Keratinocyte (primary cell): Measurements from ENCODE around the gene ACVR1B. TPM values are rescaled to one million over a fixed set of nuclear protein-coding genes. Genes with fewer than 3 reads are reported as not detected.
A peak's percentile ranks its signal among the peaks of the same experiment; 100 is the strongest.

ENCODE experiments used
- DNase-seq: peaks from one replicate; pipeline ENCODE4 v3.0.0-alpha.2; 2011; ENCODE audit warnings: low read depth, missing footprints, low spot score
- FAIRE-seq: peaks from 2 replicates; lab custom pipeline; 2011; peaks lifted over from hg19 to GRCh38; lab: Jason Lieb, UNC
- H2AFZ ChIP-seq: 2 replicates; pipeline ENCODE4 v1.6.0; 2012; ENCODE audit warnings: low read length, control low read depth, inconsistent platforms; ENCODE audit not compliant: control insufficient read depth
- H3K27ac ChIP-seq: 2 replicates; pipeline ENCODE4 v1.5.1; 2011; ENCODE audit warnings: low read length; ENCODE audit not compliant: control insufficient read depth, insufficient read depth
- H3K27me3 ChIP-seq: 3 replicates; pipeline ENCODE4 v1.6.0; 2011; ENCODE audit warnings: low read length; ENCODE audit not compliant: control insufficient read depth, insufficient read depth; ENCODE audit errors: extremely low read depth
- H3K36me3 ChIP-seq, 2 experiments: 2 replicates in 1 of 2; 3 replicates in 1 of 2; pipeline ENCODE4 v1.5.1; 2011; ENCODE audit warnings: low read length in 2 of 2, mild to moderate bottlenecking in 1 of 2; ENCODE audit not compliant: control insufficient read depth in 2 of 2, insufficient read depth in 2 of 2; ENCODE audit errors: extremely low read depth in 1 of 2
- H3K4me1 ChIP-seq: 3 replicates; pipeline ENCODE4 v1.5.1; 2011; ENCODE audit warnings: low read length; ENCODE audit not compliant: control insufficient read depth, insufficient read depth; ENCODE audit errors: extremely low read depth
- H3K4me2 ChIP-seq: 3 replicates; pipeline ENCODE4 v1.6.0; 2011; ENCODE audit warnings: low read depth, low read length; ENCODE audit not compliant: control insufficient read depth, insufficient read depth; ENCODE audit errors: extremely low read depth
- H3K4me3 ChIP-seq, 3 experiments: fragments of 200-600 bp in 1 of 3; sonication (generic) in 1 of 3; 2 replicates in 2 of 3; 3 replicates in 1 of 3; pipeline ENCODE4 v1.5.1; 2011 to 2016; ENCODE audit warnings: low read length in 3 of 3, mild to moderate bottlenecking in 3 of 3, control low read depth in 2 of 3, inconsistent platforms in 1 of 3, low read depth in 1 of 3, mixed read lengths in 1 of 3, mixed run types in 1 of 3, moderate library complexity in 1 of 3; ENCODE audit not compliant: control insufficient read depth in 2 of 3, insufficient read depth in 2 of 3; ENCODE audit errors: extremely low read depth in 1 of 3
- H3K79me2 ChIP-seq: 2 replicates; pipeline ENCODE4 v1.6.0; 2012; ENCODE audit warnings: low read length; ENCODE audit not compliant: control insufficient read depth, insufficient read depth
- H3K9ac ChIP-seq: 3 replicates; pipeline ENCODE4 v1.6.0; 2011; ENCODE audit warnings: low read length; ENCODE audit not compliant: control insufficient read depth, insufficient read depth; ENCODE audit errors: extremely low read depth
- H3K9me1 ChIP-seq: 3 replicates; pipeline ENCODE4 v1.6.0; 2011; ENCODE audit warnings: low read length; ENCODE audit not compliant: control insufficient read depth, insufficient read depth; ENCODE audit errors: extremely low read depth
- H3K9me3 ChIP-seq: 2 replicates; pipeline ENCODE4 v1.5.1; 2012; ENCODE audit warnings: low read depth, low read length; ENCODE audit not compliant: control insufficient read depth
- H4K20me1 ChIP-seq: 3 replicates; pipeline ENCODE4 v1.6.0; 2011; ENCODE audit warnings: low read length; ENCODE audit not compliant: control insufficient read depth, insufficient read depth; ENCODE audit errors: extremely low read depth
- EZH2 ChIP-seq: IDR thresholded peaks from one replicate; pipeline ENCODE4 v1.6.1; 2012; ENCODE audit warnings: inconsistent platforms, mild to moderate bottlenecking, low read length, moderate library complexity
- dilution Hi-C: fragments of 300-500 bp; cut with MboI; formaldehyde crosslinking; loops from one replicate; pipeline ENCODE4 v1.7.0; 2020; ENCODE audit warnings: low sequenced_read_pairs; ENCODE audit not compliant: extremely low pct_ligation_motif_present
- polyA plus RNA-seq, 5 experiments: library from polyadenylated mRNA; depleted of rRNA in 3 of 5; stranded (reverse) in 3 of 5; stranded (forward) in 1 of 5; unstranded in 1 of 5; fragments of >200 nt; gene quantifications; 1 replicate in 1 of 5; 2 replicates in 3 of 5; 3 replicates in 1 of 5; pipeline versions ENCODE4 v1.2.1 to v1.2.3, GENCODE V29; 2011 to 2012; ENCODE audit warnings: missing spikeins in 2 of 5, low read depth in 1 of 5, low replicate concordance in 1 of 5
- TF ChIP-seq, protein P1 (sequence below), 3 experiments: IDR thresholded peaks in 1 of 3; conservative IDR thresholded peaks in 1 of 3; optimal IDR thresholded peaks in 1 of 3; 2 replicates in 2 of 3; 3 replicates in 1 of 3; pipeline versions ENCODE3 to v1.5.1; 2011; ENCODE audit warnings: low read length in 3 of 3, mild to moderate bottlenecking in 3 of 3, moderate library complexity in 2 of 3, control low read depth in 1 of 3, inconsistent platforms in 1 of 3; ENCODE audit not compliant: insufficient read depth in 2 of 3; ENCODE audit errors: extremely low read depth in 1 of 3

The ACVR1B gene
- polyA plus RNA-seq, 1 donor (not counting 4 experiments of a cell fraction or from before 2014, with no cell fraction given): 12.7 TPM

- TF ChIP-seq EZH2: no peak
- TF ChIP-seq, protein P1, sequence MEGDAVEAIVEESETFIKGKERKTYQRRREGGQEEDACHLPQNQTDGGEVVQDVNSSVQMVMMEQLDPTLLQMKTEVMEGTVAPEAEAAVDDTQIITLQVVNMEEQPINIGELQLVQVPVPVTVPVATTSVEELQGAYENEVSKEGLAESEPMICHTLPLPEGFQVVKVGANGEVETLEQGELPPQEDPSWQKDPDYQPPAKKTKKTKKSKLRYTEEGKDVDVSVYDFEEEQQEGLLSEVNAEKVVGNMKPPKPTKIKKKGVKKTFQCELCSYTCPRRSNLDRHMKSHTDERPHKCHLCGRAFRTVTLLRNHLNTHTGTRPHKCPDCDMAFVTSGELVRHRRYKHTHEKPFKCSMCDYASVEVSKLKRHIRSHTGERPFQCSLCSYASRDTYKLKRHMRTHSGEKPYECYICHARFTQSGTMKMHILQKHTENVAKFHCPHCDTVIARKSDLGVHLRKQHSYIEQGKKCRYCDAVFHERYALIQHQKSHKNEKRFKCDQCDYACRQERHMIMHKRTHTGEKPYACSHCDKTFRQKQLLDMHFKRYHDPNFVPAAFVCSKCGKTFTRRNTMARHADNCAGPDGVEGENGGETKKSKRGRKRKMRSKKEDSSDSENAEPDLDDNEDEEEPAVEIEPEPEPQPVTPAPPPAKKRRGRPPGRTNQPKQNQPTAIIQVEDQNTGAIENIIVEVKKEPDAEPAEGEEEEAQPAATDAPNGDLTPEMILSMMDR (optimal IDR thresholded peaks at IDR 0.05 in 1 of 3, IDR thresholded peaks at IDR 0.05 in 1 of 3, conservative IDR thresholded peaks at IDR 0.05 in 1 of 3; ENCODE audit: extremely low read depth in 1 of 3, insufficient read depth in 2 of 3, low read length in 3 of 3): no peak
- Histone ChIP-seq H3K4me2 (peak overlapping the region; percentile 97), H3K36me3 (no peaks in the 10 kb centered on the region), H3K9ac (peak overlapping the region; percentile 80), H3K79me2 (no peaks in the 10 kb centered on the region), H3K9me1 (no peaks in the 10 kb centered on the region), H3K4me1 (peaks cover 22% of the 10 kb centered on the region), H2AFZ (peak overlapping the region; percentile 70), H4K20me1 (no peaks in the 10 kb centered on the region), H3K4me3 (peak overlapping the region; percentile 19 to 66 (median 38)), H3K27ac (peak overlapping the region; percentile 78), H3K9me3 (no peaks in the 10 kb centered on the region), H3K27me3 (peaks cover 13% of the 10 kb centered on the region)
- FAIRE-seq: no peak
- no peak for DNase-seq
- dilution Hi-C loops: no loop called here
These were observed 82.1 kb downstream of the ACVR1B start for GRCh38 chr12:52033446-52034140.

- dilution Hi-C loops: no loop called here
- H3K9me1 ChIP-seq: no peaks in the 10 kb centered on the region
- peaks cover 22% of the 10 kb centered on the region for H3K4me1 ChIP-seq
- no peaks in the 10 kb centered on the region for H3K9me3 ChIP-seq
- H3K36me3 ChIP-seq: no peaks in the 10 kb centered on the region
- no peak overlapping the region for H3K9ac ChIP-seq
- TF ChIP-seq, protein P1 (optimal IDR thresholded peaks at IDR 0.05 in 1 of 3, IDR thresholded peaks at IDR 0.05 in 1 of 3, conservative IDR thresholded peaks at IDR 0.05 in 1 of 3; ENCODE audit: extremely low read depth in 1 of 3, insufficient read depth in 2 of 3, low read length in 3 of 3): no peak
- no peak for TF ChIP-seq EZH2
- H4K20me1 ChIP-seq: no peaks in the 10 kb centered on the region
- H3K27me3 ChIP-seq: peaks cover 13% of the 10 kb centered on the region
- H2AFZ ChIP-seq: no peak overlapping the region
- H3K4me3 ChIP-seq: no peak overlapping the region
- H3K4me2 ChIP-seq: no peak overlapping the region
- H3K79me2 ChIP-seq: no peaks in the 10 kb centered on the region
- H3K27ac ChIP-seq: no peak overlapping the region
- DNase-seq: no peak
- FAIRE-seq: no peak
These were observed 83.7 kb downstream of the ACVR1B start for GRCh38 chr12:52035190-52035589.
